GM23248 (cell line): ENCODE results near the gene TPM4. TPM values are rescaled to one million over a fixed set of nuclear protein-coding genes. Genes with fewer than 3 reads are reported as not detected.
"Not testable (repeated sequence)": the region's sequence is repeated elsewhere in the genome, so short reads cannot be mapped to it uniquely, and the experiment has no call there.

Source experiments
- DNase-seq: peaks from one replicate; pipeline ENCODE4 v3.0.0-alpha.2; 2015
- H2AFZ ChIP-seq: fragments of 200-600 bp; sonication (generic); 2 replicates; pipeline ENCODE4 v1.6.1; 2016; ENCODE audit warnings: antibody characterized with exemption
- H3F3A ChIP-seq: fragments of 200-600 bp; sonication (generic); 2 replicates; pipeline ENCODE4 v1.6.1; 2016; ENCODE audit warnings: mild to moderate bottlenecking, antibody characterized with exemption, mixed run types; ENCODE audit not compliant: insufficient read depth
- H3K27ac ChIP-seq: fragments of 200-600 bp; sonication (generic); 2 replicates; pipeline ENCODE4 v1.5.1; 2016; ENCODE audit warnings: mild to moderate bottlenecking
- H3K27me3 ChIP-seq: fragments of 200-600 bp; sonication (generic); replicated peaks from 2 replicates; pipeline ENCODE4 v1.6.1; 2016; ENCODE audit warnings: mild to moderate bottlenecking; ENCODE audit not compliant: insufficient read depth
- H3K36me3 ChIP-seq: fragments of 200-600 bp; sonication (generic); 2 replicates; pipeline ENCODE4 v1.6.1; 2016; ENCODE audit warnings: low read depth, mild to moderate bottlenecking
- H3K4me1 ChIP-seq: fragments of 200-600 bp; sonication (generic); 2 replicates; pipeline ENCODE4 v1.6.1; 2016; ENCODE audit warnings: mild to moderate bottlenecking; ENCODE audit not compliant: insufficient read depth
- H3K4me2 ChIP-seq: fragments of 200-600 bp; sonication (generic); one replicate; pipeline ENCODE4 v1.6.1; 2016; ENCODE audit warnings: mild to moderate bottlenecking; ENCODE audit not compliant: unreplicated experiment
- H3K4me3 ChIP-seq: fragments of 200-600 bp; sonication (generic); 2 replicates; pipeline ENCODE4 v1.5.1; 2016; ENCODE audit warnings: mild to moderate bottlenecking
- H3K79me2 ChIP-seq: fragments of 200-600 bp; sonication (generic); 2 replicates; pipeline ENCODE4 v1.6.1; 2016; ENCODE audit warnings: mild to moderate bottlenecking; ENCODE audit not compliant: insufficient read depth
- H3K9ac ChIP-seq: fragments of 200-600 bp; sonication (generic); 2 replicates; pipeline ENCODE4 v1.6.1; 2016; ENCODE audit warnings: mild to moderate bottlenecking
- H3K9me2 ChIP-seq: fragments of 200-600 bp; sonication (generic); 2 replicates; pipeline ENCODE4 v1.6.1; 2016; ENCODE audit warnings: mixed run types, mild to moderate bottlenecking, moderate library complexity; ENCODE audit not compliant: insufficient read depth
- H3K9me3 ChIP-seq: fragments of 200-600 bp; sonication (generic); one replicate; pipeline ENCODE4 v1.6.1; 2017; ENCODE audit warnings: low read depth
- H4K20me1 ChIP-seq: fragments of 200-600 bp; sonication (generic); 2 replicates; pipeline ENCODE4 v1.6.0; 2016; ENCODE audit not compliant: insufficient read depth
- EZH2 ChIP-seq: fragments of 200-600 bp; sonication (generic); IDR thresholded peaks from 2 replicates; pipeline ENCODE4 v1.6.1; 2018; ENCODE audit warnings: antibody characterized with exemption, mild to moderate bottlenecking; ENCODE audit not compliant: insufficient read depth, poor library complexity, severe bottlenecking
- EZH2phosphoT487 ChIP-seq: fragments of 200-600 bp; sonication (generic); IDR thresholded peaks from 2 replicates; pipeline ENCODE4 v1.6.1; 2018; ENCODE audit warnings: antibody characterized with exemption, moderate library complexity, mild to moderate bottlenecking, low read depth; ENCODE audit not compliant: insufficient read depth
- WGBS, 2 experiments: methylation state at CpG; one replicate each; pipeline ENCODE4 v1.1.6; 2015 to 2017; ENCODE audit warnings: low lambda C conversion rate in 2 of 2, low coverage in 1 of 2; ENCODE audit errors: missing lambda C conversion rate in 2 of 2; 5-methylcytosine and 5-hydroxymethylcytosine counted together
- in situ Hi-C: fragments of 300-500 bp; cut with MboI; formaldehyde crosslinking; loops from 2 replicates; pipeline ENCODE4 v1.15.0; 2020
- polyA plus RNA-seq: library from polyadenylated mRNA; unstranded; fragments of >200 nt; fragmentation: Nextera tagmentation; extraction: Ambion mirVana; gene quantifications from 2 replicates; pipeline ENCODE4 v1.2.1, GENCODE V29; 2016
- total RNA-seq: library from RNA; depleted of rRNA; stranded (reverse); fragments of >200 nt; shearing (Covaris generic); gene quantifications from 2 replicates; pipeline ENCODE4 v1.2.3, GENCODE V29; 2014; rRNA removed

TPM4 gene
- total RNA-seq: 1,413 and 1,469 TPM in 2 replicates
- 1,408 and 1,423 TPM in 2 replicates for polyA plus RNA-seq

- in situ Hi-C loops: no loop called here
- Histone ChIP-seq H3K79me2 (peaks cover 74% of the 10 kb centered on the region), H3K4me2 (peak within 1 kb of the TSS; percentile 98), H3K4me1 (peaks cover 21% of the 10 kb centered on the region), H4K20me1 (no peaks in the 10 kb centered on the region), H3K4me3 (peak within 1 kb of the TSS; percentile 97), H3K27ac (peak within 1 kb of the TSS; percentile 99), H3F3A (peaks cover 68% of the 10 kb centered on the region), H2AFZ (peak within 1 kb of the TSS; percentile 56), H3K9me3 (no peaks in the 10 kb centered on the region), H3K9me2 (no peaks in the 10 kb centered on the region), H3K27me3 (no peaks in the 10 kb centered on the region), H3K36me3 (peaks cover 24% of the 10 kb centered on the region), H3K9ac (peak within 1 kb of the TSS; percentile 100)
- TF ChIP-seq EZH2: no peak
- no peak for TF ChIP-seq EZH2phosphoT487
- WGBS, 2 experiments: 0 to 3% methylated on average over 15 to 91 of the region's 101 CpGs
- peak; percentile 97 for DNase-seq
Observed at GRCh38 chr19:16076154-16076957, at the start of gene TPM4. Gene TPM4, plus strand, starts transcription at chr19:16076495. Its CDS starts 71 bp downstream, at chr19:16076566.

GRCh38 chr19:16026756-16027155, 49.5 kb upstream of the TPM4 start:
- Histone ChIP-seq H4K20me1 (no peaks in the 10 kb centered on the region), H3K9me2 (no peaks in the 10 kb centered on the region), H3K4me2 (no peak overlapping the region), H3K4me3 (no peak overlapping the region), H3K9ac (no peak overlapping the region), H3K27me3 (no peaks in the 10 kb centered on the region), H3K9me3 (no peaks in the 10 kb centered on the region), H3K79me2 (no peaks in the 10 kb centered on the region), H3F3A (no peaks in the 10 kb centered on the region), H2AFZ (no peak overlapping the region), H3K27ac (no peak overlapping the region), H3K4me1 (no peaks in the 10 kb centered on the region), H3K36me3 (no peaks in the 10 kb centered on the region)
- 66 to 74% methylated on average over 7 of the region's 7 CpGs for WGBS, 2 experiments
- TF ChIP-seq EZH2 (no peak), EZH2phosphoT487 (no peak)
- in situ Hi-C loops: no loop called here
- DNase-seq: no peak

GRCh38 chr19:16027528-16027927, 48.8 kb upstream of the TPM4 start:
- no peak overlapping the region for H2AFZ ChIP-seq
- H3K27me3 ChIP-seq: no peaks in the 10 kb centered on the region
- no peak for DNase-seq
- no peak overlapping the region for H3K9ac ChIP-seq
- in situ Hi-C loops: no loop called here
- no peaks in the 10 kb centered on the region for H3K4me1 ChIP-seq
- TF ChIP-seq EZH2phosphoT487: no peak
- TF ChIP-seq EZH2: no peak
- no peaks in the 10 kb centered on the region for H3K9me2 ChIP-seq
- H3F3A ChIP-seq: no peaks in the 10 kb centered on the region
- no peak overlapping the region for H3K4me2 ChIP-seq
- H3K9me3 ChIP-seq: no peaks in the 10 kb centered on the region
- no peaks in the 10 kb centered on the region for H4K20me1 ChIP-seq
- no peaks in the 10 kb centered on the region for H3K36me3 ChIP-seq
- 52 to 56% methylated on average over 6 of the region's 6 CpGs for WGBS, 2 experiments
- H3K27ac ChIP-seq: no peak overlapping the region
- no peak overlapping the region for H3K4me3 ChIP-seq
- H3K79me2 ChIP-seq: no peaks in the 10 kb centered on the region

- H3F3A ChIP-seq, H2AFZ ChIP-seq, H3K9me3 ChIP-seq, H3K27me3 ChIP-seq, H3K27ac ChIP-seq, DNase-seq, H3K36me3 ChIP-seq, H3K79me2 ChIP-seq, H3K4me3 ChIP-seq, H3K9ac ChIP-seq, H3K9me2 ChIP-seq, H3K4me2 ChIP-seq, in situ Hi-C loops, H3K4me1 ChIP-seq, H4K20me1 ChIP-seq: not testable (repeated sequence)
- WGBS, 2 experiments: 61 to 64% methylated on average over 12 of the region's 12 CpGs
Observed at GRCh38 chr19:16030155-16030554, 46.1 kb upstream of the TPM4 start.
